B cell (primary cell): ENCODE data around the gene SH3GL3.

Source experiments
- EZH2 ChIP-seq: IDR thresholded peaks from 2 replicates; pipeline ENCODE4 v1.6.1; 2012; ENCODE audit warnings: borderline replicate concordance, low read depth, mild to moderate bottlenecking, moderate library complexity, low read length; ENCODE audit not compliant: insufficient read depth, poor library complexity, severe bottlenecking
- TF ChIP-seq, protein P1 (sequence below): fragments of 200-600 bp; IDR thresholded peaks from one replicate; pipeline ENCODE4 v1.8.0; 2022; ENCODE audit warnings: antibody characterized with exemption, mild to moderate bottlenecking

- TF ChIP-seq, protein P1, sequence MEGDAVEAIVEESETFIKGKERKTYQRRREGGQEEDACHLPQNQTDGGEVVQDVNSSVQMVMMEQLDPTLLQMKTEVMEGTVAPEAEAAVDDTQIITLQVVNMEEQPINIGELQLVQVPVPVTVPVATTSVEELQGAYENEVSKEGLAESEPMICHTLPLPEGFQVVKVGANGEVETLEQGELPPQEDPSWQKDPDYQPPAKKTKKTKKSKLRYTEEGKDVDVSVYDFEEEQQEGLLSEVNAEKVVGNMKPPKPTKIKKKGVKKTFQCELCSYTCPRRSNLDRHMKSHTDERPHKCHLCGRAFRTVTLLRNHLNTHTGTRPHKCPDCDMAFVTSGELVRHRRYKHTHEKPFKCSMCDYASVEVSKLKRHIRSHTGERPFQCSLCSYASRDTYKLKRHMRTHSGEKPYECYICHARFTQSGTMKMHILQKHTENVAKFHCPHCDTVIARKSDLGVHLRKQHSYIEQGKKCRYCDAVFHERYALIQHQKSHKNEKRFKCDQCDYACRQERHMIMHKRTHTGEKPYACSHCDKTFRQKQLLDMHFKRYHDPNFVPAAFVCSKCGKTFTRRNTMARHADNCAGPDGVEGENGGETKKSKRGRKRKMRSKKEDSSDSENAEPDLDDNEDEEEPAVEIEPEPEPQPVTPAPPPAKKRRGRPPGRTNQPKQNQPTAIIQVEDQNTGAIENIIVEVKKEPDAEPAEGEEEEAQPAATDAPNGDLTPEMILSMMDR, result no peak
- no peak for TF ChIP-seq EZH2
These were observed 145.4 kb downstream of the SH3GL3 start for GRCh38 chr15:83592370-83593040.
